ENCODE results near the gene NDUFS8.

The NDUFS8 gene

GRCh38 chr11:67996051-67996450, 34.4 kb upstream of the NDUFS8 start:
- no peaks in the 10 kb centered on the region for H3K9me3 ChIP-seq (replicated peaks; ENCODE audit: low read length)
- no peak overlapping the region for H3K9ac ChIP-seq (ENCODE audit: low read depth, low read length)
- no peak overlapping the region for H3K4me2 ChIP-seq (ENCODE audit: low read length)
- H3K4me1 ChIP-seq (ENCODE audit: control insufficient read depth, insufficient read depth, low read length) = no peaks in the 10 kb centered on the region
- no peaks in the 10 kb centered on the region for H3K36me3 ChIP-seq (ENCODE audit: insufficient read depth, low read length)
- no peak overlapping the region for H3K4me3 ChIP-seq (ENCODE audit: low read length)
- H3K27me3 ChIP-seq (ENCODE audit: control insufficient read depth, insufficient read depth, low read length) = no peaks in the 10 kb centered on the region

GRCh38 chr11:67996622-67997474, 33.6 kb upstream of the NDUFS8 start:
- no peaks in the 10 kb centered on the region for H3K4me1 ChIP-seq (ENCODE audit: control insufficient read depth, insufficient read depth, low read length)
- H3K4me3 ChIP-seq (ENCODE audit: low read length) = no peak overlapping the region
- no peak overlapping the region for H3K4me2 ChIP-seq (ENCODE audit: low read length)
- no peaks in the 10 kb centered on the region for H3K36me3 ChIP-seq (ENCODE audit: insufficient read depth, low read length)
- no peak overlapping the region for H3K9ac ChIP-seq (ENCODE audit: low read depth, low read length)
- no peaks in the 10 kb centered on the region for H3K9me3 ChIP-seq (replicated peaks; ENCODE audit: low read length)
- H3K27me3 ChIP-seq (ENCODE audit: control insufficient read depth, insufficient read depth, low read length) = no peaks in the 10 kb centered on the region

GRCh38 chr11:67997475-67997921, 33.0 kb upstream of the NDUFS8 start:
- Histone ChIP-seq H3K9ac (ENCODE audit: low read depth, low read length) (no peak overlapping the region), H3K36me3 (ENCODE audit: insufficient read depth, low read length) (no peaks in the 10 kb centered on the region), H3K4me1 (ENCODE audit: control insufficient read depth, insufficient read depth, low read length) (no peaks in the 10 kb centered on the region), H3K4me2 (ENCODE audit: low read length) (no peak overlapping the region), H3K4me3 (ENCODE audit: low read length) (no peak overlapping the region), H3K27me3 (ENCODE audit: control insufficient read depth, insufficient read depth, low read length) (no peaks in the 10 kb centered on the region), H3K9me3 (replicated peaks; ENCODE audit: low read length) (no peaks in the 10 kb centered on the region)

GRCh38 chr11:67998150-67999045, 32.1 kb upstream of the NDUFS8 start:
- Histone ChIP-seq H3K4me3 (ENCODE audit: low read length) (no peak overlapping the region), H3K4me1 (ENCODE audit: control insufficient read depth, insufficient read depth, low read length) (peaks cover 6% of the 10 kb centered on the region), H3K27me3 (ENCODE audit: control insufficient read depth, insufficient read depth, low read length) (no peaks in the 10 kb centered on the region), H3K4me2 (ENCODE audit: low read length) (no peak overlapping the region), H3K9me3 (replicated peaks; ENCODE audit: low read length) (no peaks in the 10 kb centered on the region), H3K9ac (ENCODE audit: low read depth, low read length) (no peak overlapping the region), H3K36me3 (ENCODE audit: insufficient read depth, low read length) (no peaks in the 10 kb centered on the region)

- Histone ChIP-seq H3K9ac (ENCODE audit: low read depth, low read length) (no peak overlapping the region), H3K36me3 (ENCODE audit: insufficient read depth, low read length) (no peaks in the 10 kb centered on the region), H3K4me3 (ENCODE audit: low read length) (no peak overlapping the region), H3K4me1 (ENCODE audit: control insufficient read depth, insufficient read depth, low read length) (peaks cover 7% of the 10 kb centered on the region), H3K27me3 (ENCODE audit: control insufficient read depth, insufficient read depth, low read length) (no peaks in the 10 kb centered on the region), H3K4me2 (ENCODE audit: low read length) (no peak overlapping the region), H3K9me3 (replicated peaks; ENCODE audit: low read length) (no peaks in the 10 kb centered on the region)
Observed at GRCh38 chr11:67999201-67999629, 31.3 kb upstream of the NDUFS8 start.

GRCh38 chr11:67999704-68000103, 30.8 kb upstream of the NDUFS8 start:
- Histone ChIP-seq H3K4me3 (ENCODE audit: low read length) (no peak overlapping the region), H3K4me2 (ENCODE audit: low read length) (no peak overlapping the region), H3K9ac (ENCODE audit: low read depth, low read length) (no peak overlapping the region), H3K9me3 (replicated peaks; ENCODE audit: low read length) (no peaks in the 10 kb centered on the region), H3K36me3 (ENCODE audit: insufficient read depth, low read length) (no peaks in the 10 kb centered on the region), H3K27me3 (ENCODE audit: control insufficient read depth, insufficient read depth, low read length) (no peaks in the 10 kb centered on the region), H3K4me1 (ENCODE audit: control insufficient read depth, insufficient read depth, low read length) (peaks cover 10% of the 10 kb centered on the region)

GRCh38 chr11:68002575-68002937, 27.9 kb upstream of the NDUFS8 start:
- H3K9ac ChIP-seq (ENCODE audit: low read depth, low read length) = no peak overlapping the region
- peak overlapping the region; percentile 75 for H3K4me2 ChIP-seq (ENCODE audit: low read length)
- no peak overlapping the region for H3K4me3 ChIP-seq (ENCODE audit: low read length)
- H3K4me1 ChIP-seq (ENCODE audit: control insufficient read depth, insufficient read depth, low read length) = peaks cover 10% of the 10 kb centered on the region
- no peaks in the 10 kb centered on the region for H3K36me3 ChIP-seq (ENCODE audit: insufficient read depth, low read length)
- no peaks in the 10 kb centered on the region for H3K9me3 ChIP-seq (replicated peaks; ENCODE audit: low read length)
- H3K27me3 ChIP-seq (ENCODE audit: control insufficient read depth, insufficient read depth, low read length) = no peaks in the 10 kb centered on the region

- peaks cover 10% of the 10 kb centered on the region for H3K4me1 ChIP-seq (ENCODE audit: control insufficient read depth, insufficient read depth, low read length)
Observed at GRCh38 chr11:68002938-68003845, 27.3 kb upstream of the NDUFS8 start.

GRCh38 chr11:68003846-68004550, 26.5 kb upstream of the NDUFS8 start, which contains the start of gene UNC93B1:
Gene UNC93B1 (minus strand): TSS chr11:68004097. CDS start chr11:68004043, 54 bp downstream.
- H3K4me1 ChIP-seq (ENCODE audit: control insufficient read depth, insufficient read depth, low read length) = peaks cover 19% of the 10 kb centered on the region
- H3K4me2 ChIP-seq (ENCODE audit: low read length) = peak within 1 kb of the TSS; percentile 75
- H3K27me3 ChIP-seq (ENCODE audit: control insufficient read depth, insufficient read depth, low read length) = no peaks in the 10 kb centered on the region
- no peaks in the 10 kb centered on the region for H3K36me3 ChIP-seq (ENCODE audit: insufficient read depth, low read length)
- peak within 1 kb of the TSS; percentile 51 for H3K9ac ChIP-seq (ENCODE audit: low read depth, low read length)
- H3K9me3 ChIP-seq (replicated peaks; ENCODE audit: low read length) = no peaks in the 10 kb centered on the region
- H3K4me3 ChIP-seq (ENCODE audit: low read length) = peak within 1 kb of the TSS; percentile 79

More at GRCh38 chr11:68002938-68003845, 27.3 kb upstream of the NDUFS8 start:
- Histone ChIP-seq H3K9ac (ENCODE audit: low read depth, low read length) (peak overlapping the region; percentile 47), H3K4me3 (ENCODE audit: low read length) (peak overlapping the region; percentile 79), H3K27me3 (ENCODE audit: control insufficient read depth, insufficient read depth, low read length) (no peaks in the 10 kb centered on the region), H3K9me3 (replicated peaks; ENCODE audit: low read length) (no peaks in the 10 kb centered on the region), H3K4me2 (ENCODE audit: low read length) (peak overlapping the region; percentile 75), H3K36me3 (ENCODE audit: insufficient read depth, low read length) (no peaks in the 10 kb centered on the region)

GRCh38 chr11:68004551-68005335, 25.7 kb upstream of the NDUFS8 start:
- Histone ChIP-seq H3K27me3 (ENCODE audit: control insufficient read depth, insufficient read depth, low read length) (no peaks in the 10 kb centered on the region), H3K4me2 (ENCODE audit: low read length) (peak overlapping the region; percentile 75), H3K4me3 (ENCODE audit: low read length) (peak overlapping the region; percentile 79), H3K9ac (ENCODE audit: low read depth, low read length) (no peak overlapping the region), H3K9me3 (replicated peaks; ENCODE audit: low read length) (no peaks in the 10 kb centered on the region), H3K4me1 (ENCODE audit: control insufficient read depth, insufficient read depth, low read length) (peaks cover 26% of the 10 kb centered on the region), H3K36me3 (ENCODE audit: insufficient read depth, low read length) (no peaks in the 10 kb centered on the region)

Data from skeletal muscle satellite cell (primary cell).